Astrocyte (in vitro differentiated cells and primary cell): ENCODE data around the gene THOC5. TPM values are rescaled to one million over a fixed set of nuclear protein-coding genes. Genes with fewer than 3 reads are reported as not detected.
"Not testable (repeated sequence)": the region's sequence is repeated elsewhere in the genome, so short reads cannot be mapped to it uniquely, and the experiment has no call there.

ENCODE experiments used
- DNase-seq: peaks from one replicate; pipeline ENCODE4 v3.0.0-alpha.2; 2010; ENCODE audit warnings: low read depth
- FAIRE-seq: peaks from 2 replicates; lab custom pipeline; 2011; peaks lifted over from hg19 to GRCh38; lab: Jason Lieb, UNC
- H2AFZ ChIP-seq: 2 replicates; pipeline ENCODE4 v1.6.0; 2012; ENCODE audit warnings: low read depth, low read length, inconsistent platforms
- H3K27ac ChIP-seq: 2 replicates; pipeline ENCODE4 v1.5.1; 2011; ENCODE audit warnings: low read depth, low read length, inconsistent platforms
- H3K27me3 ChIP-seq: 2 replicates; pipeline ENCODE4 v1.6.0; 2011; ENCODE audit warnings: low read length, inconsistent platforms; ENCODE audit not compliant: insufficient read depth
- H3K36me3 ChIP-seq: 2 replicates; pipeline ENCODE4 v1.5.1; 2011; ENCODE audit warnings: low read length, inconsistent platforms; ENCODE audit not compliant: insufficient read depth
- H3K4me1 ChIP-seq: 2 replicates; pipeline ENCODE4 v1.5.1; 2011; ENCODE audit warnings: low read length, inconsistent platforms; ENCODE audit not compliant: insufficient read depth
- H3K4me2 ChIP-seq: 2 replicates; pipeline ENCODE4 v1.6.0; 2012; ENCODE audit warnings: low read length, inconsistent platforms
- H3K4me3 ChIP-seq: 2 replicates; pipeline ENCODE4 v1.5.1; 2011; ENCODE audit warnings: low read depth, mild to moderate bottlenecking, low read length, inconsistent platforms; ENCODE audit not compliant: insufficient read depth
- H3K79me2 ChIP-seq: 2 replicates; pipeline ENCODE4 v1.6.0; 2012; ENCODE audit warnings: mild to moderate bottlenecking, low read length, inconsistent platforms; ENCODE audit not compliant: insufficient read depth
- H3K9ac ChIP-seq: 2 replicates; pipeline ENCODE4 v1.6.0; 2012; ENCODE audit warnings: mild to moderate bottlenecking, low read length, inconsistent platforms
- H3K9me3 ChIP-seq: 2 replicates; pipeline ENCODE4 v1.5.1; 2012; ENCODE audit warnings: low read depth, mild to moderate bottlenecking, low read length, inconsistent platforms; ENCODE audit not compliant: insufficient read depth
- H4K20me1 ChIP-seq: 2 replicates; pipeline ENCODE4 v1.6.0; 2012; ENCODE audit warnings: low read length, inconsistent platforms; ENCODE audit not compliant: insufficient read depth
- H3K27ac Mint-ChIP-seq: one replicate; pipeline ENCODE4 v1.8.0; 2021; ENCODE audit warnings: mild to moderate bottlenecking, mixed read lengths; ENCODE audit not compliant: unreplicated experiment
- H3K27me3 Mint-ChIP-seq: one replicate; pipeline ENCODE4 v1.8.0; 2021; ENCODE audit warnings: low read depth, mixed read lengths; ENCODE audit not compliant: unreplicated experiment
- H3K36me3 Mint-ChIP-seq: one replicate; pipeline ENCODE4 v1.8.0; 2021; ENCODE audit warnings: low read depth, mixed read lengths; ENCODE audit not compliant: unreplicated experiment
- H3K4me1 Mint-ChIP-seq: one replicate; pipeline ENCODE4 v1.8.0; 2021; ENCODE audit warnings: low read depth, mixed read lengths; ENCODE audit not compliant: unreplicated experiment
- H3K4me3 Mint-ChIP-seq: one replicate; pipeline ENCODE4 v1.8.0; 2021; ENCODE audit warnings: mild to moderate bottlenecking, moderate library complexity, mixed read lengths; ENCODE audit not compliant: unreplicated experiment
- H3K9me3 Mint-ChIP-seq: one replicate; pipeline ENCODE4 v1.8.0; 2021; ENCODE audit warnings: mild to moderate bottlenecking, mixed read lengths; ENCODE audit not compliant: unreplicated experiment
- CTCF ChIP-seq: IDR thresholded peaks from 2 replicates; pipeline ENCODE4 v1.5.1; 2011; ENCODE audit warnings: low read depth, mild to moderate bottlenecking, inconsistent platforms, low read length, moderate library complexity; ENCODE audit not compliant: insufficient read depth
- EZH2 ChIP-seq: IDR thresholded peaks from 2 replicates; pipeline ENCODE4 v1.6.1; 2012; ENCODE audit warnings: mild to moderate bottlenecking, low read length, inconsistent platforms; ENCODE audit not compliant: insufficient read depth
- total RNA-seq: library from RNA; stranded (reverse); gene quantifications from 2 replicates; pipeline ENCODE4 v1.2.1, GENCODE V29; 2021

THOC5 gene
- total RNA-seq, 1 donor from 2014 or later: 85.0 TPM

- peak overlapping the region; percentile 32 for H2AFZ ChIP-seq
- no peaks in the 10 kb centered on the region for H3K27me3 ChIP-seq
- no peak overlapping the region for H3K27ac Mint-ChIP-seq
- H3K27ac ChIP-seq: peak overlapping the region; percentile 28
- H3K4me1 Mint-ChIP-seq: peaks cover 3% of the 10 kb centered on the region
- no peak overlapping the region for H3K4me3 ChIP-seq
- no peaks in the 10 kb centered on the region for H3K9me3 ChIP-seq
- H3K79me2 ChIP-seq: no peaks in the 10 kb centered on the region
- no peaks in the 10 kb centered on the region for H3K27me3 Mint-ChIP-seq
- TF ChIP-seq EZH2: no peak
- TF ChIP-seq CTCF: no peak
- H3K36me3 Mint-ChIP-seq: no peaks in the 10 kb centered on the region
- H3K9ac ChIP-seq: no peak overlapping the region
- H3K4me1 ChIP-seq: peaks cover 8% of the 10 kb centered on the region
- no peaks in the 10 kb centered on the region for H3K9me3 Mint-ChIP-seq
- no peaks in the 10 kb centered on the region for H4K20me1 ChIP-seq
- DNase-seq (peak; percentile 89), FAIRE-seq (peak; percentile 81)
- no peak overlapping the region for H3K4me3 Mint-ChIP-seq
- no peaks in the 10 kb centered on the region for H3K36me3 ChIP-seq
- H3K4me2 ChIP-seq: peak overlapping the region; percentile 46
Observed at GRCh38 chr22:29587938-29588699, 34.6 kb upstream of the THOC5 start.

- H3K4me2 ChIP-seq, H4K20me1 ChIP-seq, H3K27ac ChIP-seq, H3K27ac Mint-ChIP-seq, H3K9me3 Mint-ChIP-seq, H3K27me3 ChIP-seq, H2AFZ ChIP-seq, H3K4me1 Mint-ChIP-seq, H3K4me3 ChIP-seq, FAIRE-seq, H3K36me3 ChIP-seq, H3K27me3 Mint-ChIP-seq, H3K79me2 ChIP-seq, H3K4me1 ChIP-seq, DNase-seq, H3K9ac ChIP-seq, H3K36me3 Mint-ChIP-seq, H3K9me3 ChIP-seq, H3K4me3 Mint-ChIP-seq: not testable (repeated sequence)
Observed at GRCh38 chr22:29586193-29586705, 32.7 kb upstream of the THOC5 start.

GRCh38 chr22:29584975-29585374 is 31.4 kb upstream of the THOC5 start:
- Histone ChIP-seq H3K9ac (no peak overlapping the region), H2AFZ (no peak overlapping the region)
- no peaks in the 10 kb centered on the region for H3K36me3 Mint-ChIP-seq

More at GRCh38 chr22:29584975-29585374, 31.4 kb upstream of the THOC5 start:
- Mint-ChIP-seq H3K4me1 (peaks cover 3% of the 10 kb centered on the region), H3K27ac (no peak overlapping the region), H3K9me3 (no peaks in the 10 kb centered on the region), H3K4me3 (no peak overlapping the region), H3K27me3 (no peaks in the 10 kb centered on the region)
- DNase-seq (no peak), FAIRE-seq (no peak)
- H4K20me1 ChIP-seq: no peaks in the 10 kb centered on the region
- H3K79me2 ChIP-seq: peaks cover 9% of the 10 kb centered on the region
- no peaks in the 10 kb centered on the region for H3K36me3 ChIP-seq
- H3K4me3 ChIP-seq: no peak overlapping the region
- H3K4me1 ChIP-seq: peaks cover 13% of the 10 kb centered on the region
- H3K4me2 ChIP-seq: no peak overlapping the region
- TF ChIP-seq EZH2 (no peak), CTCF (no peak)
- H3K27me3 ChIP-seq: no peaks in the 10 kb centered on the region
- H3K9me3 ChIP-seq: no peaks in the 10 kb centered on the region
- H3K27ac ChIP-seq: no peak overlapping the region
